HG03025 (cell line): ENCODE data around the gene IGSF10.
"Not testable (repeated sequence)": the region's sequence is repeated elsewhere in the genome, so short reads cannot be mapped to it uniquely, and the experiment has no call there.

Source experiments
- ATAC-seq: cut with Tn5 transposase; IDR thresholded peaks from one replicate; pipeline ENCODE4 v1.9.1; 2021; ENCODE audit warnings: mild to moderate bottlenecking, moderate library complexity; ENCODE audit not compliant: unreplicated experiment, low FRiP score

IGSF10 gene

GRCh38 chr3:151460774-151461450, at the start of gene IGSF10:
TSS of gene IGSF10 (minus strand) at chr3:151461061. CDS start at chr3:151458709, 2,352 bp downstream.
- no peak for ATAC-seq

- ATAC-seq: not testable (repeated sequence)
Measured at GRCh38 chr3:151509468-151510135, 48.7 kb upstream of the IGSF10 start.

GRCh38 chr3:151504606-151505005, 43.7 kb upstream of the IGSF10 start:
- no peak for ATAC-seq

GRCh38 chr3:151503074-151503473, 42.2 kb upstream of the IGSF10 start:
- no peak for ATAC-seq

GRCh38 chr3:151501923-151502632, 41.2 kb upstream of the IGSF10 start:
- ATAC-seq: no peak

- ATAC-seq: no peak
Measured at GRCh38 chr3:151501171-151501922, 40.5 kb upstream of the IGSF10 start.

GRCh38 chr3:151499168-151499567, 38.3 kb upstream of the IGSF10 start:
- no peak for ATAC-seq

- ATAC-seq: no peak
Measured at GRCh38 chr3:151491525-151491924, 30.7 kb upstream of the IGSF10 start.

- ATAC-seq: not testable (repeated sequence)
Measured at GRCh38 chr3:151487833-151488232, 27.0 kb upstream of the IGSF10 start.

GRCh38 chr3:151483961-151484520, 23.2 kb upstream of the IGSF10 start:
- ATAC-seq: no peak

GRCh38 chr3:151483488-151483887, 22.6 kb upstream of the IGSF10 start:
- no peak for ATAC-seq

- ATAC-seq: no peak
Measured at GRCh38 chr3:151480492-151480891, 19.6 kb upstream of the IGSF10 start.

GRCh38 chr3:151479452-151479851, 18.6 kb upstream of the IGSF10 start:
- ATAC-seq: no peak

- ATAC-seq: no peak
Measured at GRCh38 chr3:151478335-151478697, 17.5 kb upstream of the IGSF10 start.

- no peak for ATAC-seq
Measured at GRCh38 chr3:151477591-151478334, 16.9 kb upstream of the IGSF10 start.

- no peak for ATAC-seq
Measured at GRCh38 chr3:151476344-151477018, 15.6 kb upstream of the IGSF10 start.

- ATAC-seq: no peak
Measured at GRCh38 chr3:151468284-151468917, 7.5 kb upstream of the IGSF10 start.

- ATAC-seq: no peak
Measured at GRCh38 chr3:151467069-151467468, 6.2 kb upstream of the IGSF10 start.

GRCh38 chr3:151462991-151463390, 2.1 kb upstream of the IGSF10 start:
- ATAC-seq: no peak
